AG04450 (cell line): ENCODE measurements around the gene RAB42. TPM values are rescaled to one million over a fixed set of nuclear protein-coding genes. Genes with fewer than 3 reads are reported as not detected.

Experiments used
- CTCF ChIA-PET: fragments of 300-600, 350-600 bp; formaldehyde crosslinking; extraction: SDS; loops from one replicate; lab custom pipeline; 2022; ENCODE audit warnings: antibody characterized with exemption, inconsistent platforms; lab: Charles Lee
- POLR2A ChIA-PET: fragments of 350-600 bp; formaldehyde crosslinking; extraction: SDS; loops from one replicate; lab custom pipeline; 2021; ENCODE audit warnings: antibody characterized with exemption, inconsistent platforms; lab: Yijun Ruan, JAX
- DNase-seq: peaks from one replicate; pipeline ENCODE4 v3.0.0-alpha.2; 2011; ENCODE audit warnings: low read depth, low spot score
- H3K27ac ChIP-seq: one replicate; pipeline ENCODE4 v1.5.1; 2012; ENCODE audit warnings: low read depth, low read length, control low read depth
- H3K27me3 ChIP-seq: one replicate; pipeline ENCODE4 v1.6.0; 2012; ENCODE audit warnings: low read length; ENCODE audit not compliant: control insufficient read depth, insufficient read depth
- H3K4me3 ChIP-seq: 2 replicates; pipeline ENCODE4 v1.5.1; 2011; ENCODE audit warnings: mild to moderate bottlenecking, low read depth, low read length, control low read depth
- H3K9me3 ChIP-seq: 2 replicates; pipeline ENCODE4 v1.5.1; 2012; ENCODE audit warnings: low read length; ENCODE audit not compliant: control insufficient read depth, insufficient read depth
- CTCF ChIP-seq: IDR thresholded peaks from 2 replicates; pipeline ENCODE4 v1.5.1; 2011; ENCODE audit warnings: low read depth, low read length, control low read depth, inconsistent platforms
- polyA plus RNA-seq: library from polyadenylated mRNA; depleted of rRNA; stranded (reverse); fragments of >200 nt; gene quantifications from 2 replicates; pipeline ENCODE4 v1.2.3, GENCODE V29; 2011

RAB42 gene
- polyA plus RNA-seq, 1 experiment: 3.4 TPM

- POLR2A ChIA-PET: no interaction called here
- no peak overlapping the region for H3K4me3 ChIP-seq
- CTCF ChIA-PET: interaction anchor here (1.2 kb wide), 1 partner anchor 218 kb away, joined by 3 read pairs; no protein-coding TSS in a partner anchor
- no peak for DNase-seq
- H3K27ac ChIP-seq: no peak overlapping the region
- no peak for TF ChIP-seq CTCF
- H3K9me3 ChIP-seq: no peaks in the 10 kb centered on the region; the same call in 1 of the 2 replicates
- no peaks in the 10 kb centered on the region for H3K27me3 ChIP-seq
Measured at GRCh38 chr1:28577738-28578536, 14.1 kb upstream of the RAB42 start.

GRCh38 chr1:28578696-28579218, 13.3 kb upstream of the RAB42 start:
- POLR2A ChIA-PET: interaction anchor here (0.7 to 3.9 kb wide), 5 partner anchors 14 to 73 kb away, joined by 3 to 95 read pairs (median 4); partner anchors contain the start of genes RAB42 and RCC1
- TF ChIP-seq CTCF: no peak
- Histone ChIP-seq H3K9me3 (no peaks in the 10 kb centered on the region; the same call in 1 of the 2 replicates), H3K4me3 (no peak overlapping the region), H3K27me3 (no peaks in the 10 kb centered on the region), H3K27ac (no peak overlapping the region)
- no peak for DNase-seq
- CTCF ChIA-PET: interaction anchor here (1.2 to 1.7 kb wide), 3 partner anchors 24 to 330 kb away, joined by 3 to 9 read pairs (median 4); no protein-coding TSS in a partner anchor

GRCh38 chr1:28579401-28579800, 12.7 kb upstream of the RAB42 start:
- ChIA-PET POLR2A (interaction anchor here (0.7 to 3.9 kb wide), 8 partner anchors 13 to 304 kb away, joined by 3 to 95 read pairs (median 6); partner anchors contain the start of genes RAB42, RCC1 and TRNAU1AP), CTCF (interaction anchor here (1.2 to 1.7 kb wide), 2 partner anchors 24 to 331 kb away, joined by 4 to 9 read pairs; no protein-coding TSS in a partner anchor)
- DNase-seq: no peak
- TF ChIP-seq CTCF: no peak
- Histone ChIP-seq H3K27ac (no peak overlapping the region), H3K4me3 (peak overlapping the region; percentile 21), H3K9me3 (no peaks in the 10 kb centered on the region; the same call in 1 of the 2 replicates), H3K27me3 (no peaks in the 10 kb centered on the region)

GRCh38 chr1:28580722-28581530, 11.1 kb upstream of the RAB42 start:
- H3K27me3 ChIP-seq: no peaks in the 10 kb centered on the region
- H3K4me3 ChIP-seq: peak overlapping the region; percentile 73
- CTCF ChIA-PET: interaction anchor here (0.6 to 2.3 kb wide), 8 partner anchors 16 to 332 kb away, joined by 3 to 11 read pairs (median 3); partner anchors contain the start of gene YTHDF2
- no peak for DNase-seq
- TF ChIP-seq CTCF: 0 out of 2 replicates have a peak, but pooled peaks have one; percentile 7
- POLR2A ChIA-PET: interaction anchor here (0.6 to 3.9 kb wide), 36 partner anchors 10 to 601 kb away, joined by 3 to 95 read pairs (median 5); partner anchors contain the start of genes ATP5IF1, MED18, PHACTR4 and RAB42
- no peaks in the 10 kb centered on the region; the same call in 1 of the 2 replicates for H3K9me3 ChIP-seq
- peak overlapping the region; percentile 47 for H3K27ac ChIP-seq
